ENCODE measurements around the gene GALNT17. TPM values are rescaled to one million over a fixed set of nuclear protein-coding genes. Genes with fewer than 3 reads are reported as not detected.

The GALNT17 gene
- polyA plus RNA-seq, 1 experiment = not detected

- Histone ChIP-seq H3K4me3 (ENCODE audit: low read depth, low read length) (no peak overlapping the region), H3K9me3 (ENCODE audit: control insufficient read depth, insufficient read depth, low read length) (peaks cover 21% of the 10 kb centered on the region), H3K27me3 (ENCODE audit: control insufficient read depth, insufficient read depth, low read length) (no peaks in the 10 kb centered on the region), H3K27ac (ENCODE audit: low read depth, low read length) (no peak overlapping the region)
- ChIA-PET CTCF (no interaction called here), POLR2A (no interaction called here)
- DNase-seq (ENCODE audit: low read depth, low spot score) = no peak
- TF ChIP-seq CTCF (IDR thresholded peaks at IDR 0.05; ENCODE audit: low read depth, low read length) = no peak
Observed at GRCh38 chr7:71539615-71540014, 407.7 kb downstream of the GALNT17 start.

- TF ChIP-seq CTCF (IDR thresholded peaks at IDR 0.05; ENCODE audit: low read depth, low read length) = no peak
- Histone ChIP-seq H3K9me3 (ENCODE audit: control insufficient read depth, insufficient read depth, low read length) (peaks cover 21% of the 10 kb centered on the region), H3K4me3 (ENCODE audit: low read depth, low read length) (no peak overlapping the region), H3K27ac (ENCODE audit: low read depth, low read length) (no peak overlapping the region), H3K27me3 (ENCODE audit: control insufficient read depth, insufficient read depth, low read length) (no peaks in the 10 kb centered on the region)
- no peak for DNase-seq (ENCODE audit: low read depth, low spot score)
- ChIA-PET POLR2A (no interaction called here), CTCF (no interaction called here)
Observed at GRCh38 chr7:71541707-71542353, 409.9 kb downstream of the GALNT17 start.

GRCh38 chr7:71543396-71543795 is 411.5 kb downstream of the GALNT17 start:
- Histone ChIP-seq H3K27me3 (ENCODE audit: control insufficient read depth, insufficient read depth, low read length) (no peaks in the 10 kb centered on the region), H3K4me3 (ENCODE audit: low read depth, low read length) (no peak overlapping the region), H3K27ac (ENCODE audit: low read depth, low read length) (no peak overlapping the region), H3K9me3 (ENCODE audit: control insufficient read depth, insufficient read depth, low read length) (peaks cover 27% of the 10 kb centered on the region)
- ChIA-PET POLR2A (no interaction called here), CTCF (no interaction called here)
- TF ChIP-seq CTCF (IDR thresholded peaks at IDR 0.05; ENCODE audit: low read depth, low read length) = no peak
- no peak for DNase-seq (ENCODE audit: low read depth, low spot score)

GRCh38 chr7:71544816-71545215 is 412.9 kb downstream of the GALNT17 start:
- POLR2A ChIA-PET = no interaction called here

GRCh38 chr7:71547426-71547825 is 415.5 kb downstream of the GALNT17 start:
- POLR2A ChIA-PET = no interaction called here
- H3K4me3 ChIP-seq (ENCODE audit: low read depth, low read length) = no peak overlapping the region
- peaks cover 17% of the 10 kb centered on the region for H3K9me3 ChIP-seq (ENCODE audit: control insufficient read depth, insufficient read depth, low read length)
- TF ChIP-seq CTCF (IDR thresholded peaks at IDR 0.05; ENCODE audit: low read depth, low read length) = no peak
- DNase-seq (ENCODE audit: low read depth, low spot score) = no peak
- H3K27me3 ChIP-seq (ENCODE audit: control insufficient read depth, insufficient read depth, low read length) = no peaks in the 10 kb centered on the region
- CTCF ChIA-PET = no interaction called here
- H3K27ac ChIP-seq (ENCODE audit: low read depth, low read length) = no peak overlapping the region

More at GRCh38 chr7:71544816-71545215, 412.9 kb downstream of the GALNT17 start:
- Histone ChIP-seq H3K27ac (ENCODE audit: low read depth, low read length) (no peak overlapping the region), H3K9me3 (ENCODE audit: control insufficient read depth, insufficient read depth, low read length) (peaks cover 24% of the 10 kb centered on the region), H3K4me3 (ENCODE audit: low read depth, low read length) (no peak overlapping the region), H3K27me3 (ENCODE audit: control insufficient read depth, insufficient read depth, low read length) (no peaks in the 10 kb centered on the region)
- no peak for TF ChIP-seq CTCF (IDR thresholded peaks at IDR 0.05; ENCODE audit: low read depth, low read length)
- no peak for DNase-seq (ENCODE audit: low read depth, low spot score)
- CTCF ChIA-PET = no interaction called here

All from AG04450 (cell line).